ENCODE measurements around the gene ASB18. TPM values are rescaled to one million over a fixed set of nuclear protein-coding genes. Genes with fewer than 3 reads are reported as not detected.

The ASB18 gene
- total RNA-seq, 3 donors from 2014 or later (not counting 1 experiment from before 2014, with no cell fraction given) = not detected

DNA sequence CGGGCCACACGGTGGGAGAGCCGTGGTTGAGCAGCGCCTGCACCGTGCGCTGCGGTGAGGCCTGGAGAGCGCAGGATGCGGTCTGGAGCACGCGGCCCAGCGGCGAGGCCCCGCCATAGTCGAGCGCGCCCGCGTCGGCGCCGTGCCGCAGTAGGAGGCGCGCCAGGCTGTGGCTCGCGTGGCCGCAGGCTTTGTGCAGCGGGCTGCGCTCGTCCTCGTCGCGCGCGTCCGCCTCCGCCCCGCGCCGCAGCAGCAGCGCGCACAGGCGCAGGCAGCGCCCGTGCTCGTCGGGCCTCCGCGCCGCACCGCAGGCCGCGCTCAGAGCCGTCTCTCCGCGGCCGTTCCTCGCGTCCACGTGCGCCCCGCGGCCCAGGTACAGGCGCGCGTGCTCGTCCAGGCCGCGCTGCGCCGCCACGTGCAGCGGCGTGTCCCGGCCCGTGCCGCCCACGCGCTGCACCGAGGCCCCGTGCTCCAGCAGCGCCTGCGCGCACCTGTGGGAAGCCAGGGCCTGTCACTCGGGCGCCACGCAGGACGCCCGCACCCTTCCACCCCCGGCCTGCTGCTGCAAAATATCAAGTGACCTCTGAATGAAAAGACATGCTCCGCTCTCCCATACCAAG, 49.7 kb downstream of the ASB18 start:
- Mint-ChIP-seq H3K4me1 (no peaks in the 10 kb centered on the region), H3K27ac (no peak overlapping the region), H3K36me3 (no peaks in the 10 kb centered on the region), H3K4me3 (no peak overlapping the region), H3K27me3 (ENCODE audit: low read depth in 2 of 2) (peaks cover 24 to 28% of the 10 kb centered on the region in 2 donors), H3K9me3 (no peaks in the 10 kb centered on the region)
- Histone ChIP-seq H3K9me3 (ENCODE audit: control insufficient read depth, insufficient read depth, low read length) (no peaks in the 10 kb centered on the region), H3K27ac (ENCODE audit: low read length) (no peak overlapping the region), H3K4me1 (ENCODE audit: control insufficient read depth, insufficient read depth, low read length) (no peaks in the 10 kb centered on the region), H3K4me3 (ENCODE audit: low read length) (no peak overlapping the region), H3K27me3 (ENCODE audit: control insufficient read depth, insufficient read depth, low read length) (no peaks in the 10 kb centered on the region), H3K36me3 (ENCODE audit: control insufficient read depth, insufficient read depth, low read length) (no peaks in the 10 kb centered on the region)
- DNase-seq (no peak), ATAC-seq (no peak)
- no peak for TF ChIP-seq CTCF (IDR thresholded peaks at IDR 0.05)
- WGBS (ENCODE audit: insufficient coverage) = 44% methylated on average over 92 of the region's 92 CpGs
- intact Hi-C loops (cut with micrococcal nuclease) = no loop called here

- Mint-ChIP-seq H3K4me3 (no peak overlapping the region), H3K36me3 (no peaks in the 10 kb centered on the region), H3K27ac (no peak overlapping the region), H3K9me3 (no peaks in the 10 kb centered on the region), H3K27me3 (ENCODE audit: low read depth in 2 of 2) (peaks cover 20 to 37% of the 10 kb centered on the region in 2 donors), H3K4me1 (no peaks in the 10 kb centered on the region)
- DNase-seq (no peak), ATAC-seq (no peak)
- no peak overlapping the region for H3K4me3 ChIP-seq (ENCODE audit: low read length)
- H3K27me3 ChIP-seq (ENCODE audit: control insufficient read depth, insufficient read depth, low read length) = no peaks in the 10 kb centered on the region
- intact Hi-C loops (cut with micrococcal nuclease) = no loop called here
- H3K36me3 ChIP-seq (ENCODE audit: control insufficient read depth, insufficient read depth, low read length) = no peaks in the 10 kb centered on the region
- no peak overlapping the region for H3K27ac ChIP-seq (ENCODE audit: low read length)
- 92% methylated on average over 25 of the region's 25 CpGs for WGBS (ENCODE audit: insufficient coverage)
- no peaks in the 10 kb centered on the region for H3K4me1 ChIP-seq (ENCODE audit: control insufficient read depth, insufficient read depth, low read length)
- TF ChIP-seq CTCF (IDR thresholded peaks at IDR 0.05) = no peak
- H3K9me3 ChIP-seq (ENCODE audit: control insufficient read depth, insufficient read depth, low read length) = no peaks in the 10 kb centered on the region
Measured at GRCh38 chr2:236211296-236211695, 52.9 kb downstream of the ASB18 start.

GRCh38 chr2:236210536-236210935, 53.7 kb downstream of the ASB18 start:
- ATAC-seq (no peak), DNase-seq (no peak)
- no peak for TF ChIP-seq CTCF (IDR thresholded peaks at IDR 0.05)
- Histone ChIP-seq H3K4me3 (ENCODE audit: low read length) (no peak overlapping the region), H3K27ac (ENCODE audit: low read length) (no peak overlapping the region), H3K27me3 (ENCODE audit: control insufficient read depth, insufficient read depth, low read length) (no peaks in the 10 kb centered on the region), H3K4me1 (ENCODE audit: control insufficient read depth, insufficient read depth, low read length) (no peaks in the 10 kb centered on the region), H3K9me3 (ENCODE audit: control insufficient read depth, insufficient read depth, low read length) (no peaks in the 10 kb centered on the region), H3K36me3 (ENCODE audit: control insufficient read depth, insufficient read depth, low read length) (no peaks in the 10 kb centered on the region)
- H3K27me3 Mint-ChIP-seq (ENCODE audit: low read depth in 2 of 2) = peaks cover 13 to 33% of the 10 kb centered on the region in 2 donors
- H3K4me3 Mint-ChIP-seq = no peak overlapping the region
- WGBS (ENCODE audit: insufficient coverage) = 82% methylated on average over 8 of the region's 8 CpGs
- H3K27ac Mint-ChIP-seq = no peak overlapping the region
- no peaks in the 10 kb centered on the region for H3K4me1 Mint-ChIP-seq
- H3K36me3 Mint-ChIP-seq = no peaks in the 10 kb centered on the region
- H3K9me3 Mint-ChIP-seq = no peaks in the 10 kb centered on the region
- intact Hi-C loops (cut with micrococcal nuclease) = no loop called here

DNA sequence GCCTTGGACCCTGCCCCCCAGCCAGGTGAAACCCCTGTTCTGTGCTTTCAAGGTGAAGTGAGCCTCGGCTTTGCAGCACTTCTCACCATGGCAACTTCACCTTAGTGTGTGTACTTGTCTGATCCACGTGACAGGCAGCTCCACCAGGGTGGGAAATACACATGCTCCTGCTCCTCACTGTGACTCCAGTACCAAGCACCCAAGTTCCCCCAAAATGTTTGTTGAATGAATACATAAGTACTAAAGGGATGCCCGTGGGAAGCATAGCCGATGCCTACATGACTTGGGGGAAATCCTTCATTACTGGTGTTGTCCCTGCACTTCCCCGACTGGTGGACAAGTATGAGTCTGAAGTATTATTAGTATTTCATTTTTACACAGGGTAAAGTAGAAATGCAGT, 54.2 kb downstream of the ASB18 start:
- intact Hi-C loops (cut with micrococcal nuclease) = no loop called here
- H3K9me3 ChIP-seq (ENCODE audit: control insufficient read depth, insufficient read depth, low read length) = no peaks in the 10 kb centered on the region
- no peak overlapping the region for H3K4me3 ChIP-seq (ENCODE audit: low read length)
- H3K27me3 Mint-ChIP-seq (ENCODE audit: low read depth in 2 of 2) = peaks cover 12 to 33% of the 10 kb centered on the region in 2 donors
- no peaks in the 10 kb centered on the region for H3K4me1 Mint-ChIP-seq
- no peak overlapping the region for H3K27ac Mint-ChIP-seq
- no peaks in the 10 kb centered on the region for H3K4me1 ChIP-seq (ENCODE audit: control insufficient read depth, insufficient read depth, low read length)
- H3K27ac ChIP-seq (ENCODE audit: low read length) = no peak overlapping the region
- 85% methylated on average over 4 of the region's 5 CpGs for WGBS (ENCODE audit: insufficient coverage)
- TF ChIP-seq CTCF (IDR thresholded peaks at IDR 0.05) = no peak
- H3K36me3 ChIP-seq (ENCODE audit: control insufficient read depth, insufficient read depth, low read length) = no peaks in the 10 kb centered on the region
- H3K36me3 Mint-ChIP-seq = no peaks in the 10 kb centered on the region
- H3K4me3 Mint-ChIP-seq = no peak overlapping the region
- DNase-seq = no peak
- H3K9me3 Mint-ChIP-seq = no peaks in the 10 kb centered on the region
- ATAC-seq = no peak
- H3K27me3 ChIP-seq (ENCODE audit: control insufficient read depth, insufficient read depth, low read length) = no peaks in the 10 kb centered on the region
